IMR-90 (cell line): ENCODE data around the gene KCNH6. TPM values are rescaled to one million over a fixed set of nuclear protein-coding genes. Genes with fewer than 3 reads are reported as not detected.

Experiments
- ATAC-seq: fragments of 200-7000 bp; cut with Tn5 transposase; 2 replicates; pipeline ENCODE4 v1.9.1; 2020; ENCODE audit warnings: low read depth, mild to moderate bottlenecking, moderate library complexity
- BruUV-seq: library from RNA; stranded (reverse); fragments of 400-500 nt; replicated peaks from 2 replicates; lab custom pipeline; 2021; lab: Mats Ljungman, UMichigan
- CTCF ChIA-PET: fragments of 300-600 bp; formaldehyde crosslinking; extraction: SDS; loops from one replicate; lab custom pipeline; 2021; ENCODE audit warnings: antibody characterized with exemption; lab: Yijun Ruan, JAX
- POLR2A ChIA-PET: fragments of 300-600 bp; sonication (Branson Sonifier 250); formaldehyde crosslinking; loops from one replicate; lab custom pipeline; 2022; ENCODE audit warnings: antibody characterized with exemption; ENCODE audit not compliant: unreplicated experiment; lab: Charles Lee
- DNase-seq: peaks from one replicate; pipeline ENCODE4 v3.0.0; 2013
- H2AFZ ChIP-seq: replicated peaks from 2 replicates; pipeline ENCODE3; 2013; ENCODE audit warnings: low read length, mild to moderate bottlenecking; ENCODE audit not compliant: poor library complexity
- H2AK5ac ChIP-seq: 2 replicates; pipeline ENCODE4 v1.6.1; 2013; ENCODE audit warnings: low read depth, low read length, inconsistent platforms
- H2AK9ac ChIP-seq: replicated peaks from 2 replicates; pipeline ENCODE3; 2013; ENCODE audit warnings: mild to moderate bottlenecking, low read depth, low read length, moderate library complexity; ENCODE audit not compliant: poor library complexity
- H2BK120ac ChIP-seq: 2 replicates; pipeline ENCODE4 v1.6.1; 2013; ENCODE audit warnings: low read depth, low read length, inconsistent platforms
- H2BK15ac ChIP-seq: 3 replicates; pipeline ENCODE4 v1.6.1; 2013; ENCODE audit warnings: low read depth, low read length, inconsistent platforms
- H2BK20ac ChIP-seq: 2 replicates; pipeline ENCODE4 v1.6.1; 2013; ENCODE audit warnings: low read depth, mild to moderate bottlenecking, inconsistent platforms, low read length, moderate library complexity
- H2BK5ac ChIP-seq: 2 replicates; pipeline ENCODE4 v1.6.1; 2013; ENCODE audit warnings: mild to moderate bottlenecking, low read depth, low read length, inconsistent platforms; ENCODE audit not compliant: poor library complexity, severe bottlenecking
- H3K14ac ChIP-seq: replicated peaks from 2 replicates; pipeline ENCODE4 v1.6.1; 2013; ENCODE audit warnings: low read depth, low read length, inconsistent platforms
- H3K18ac ChIP-seq: 2 replicates; pipeline ENCODE4 v1.6.1; 2013; ENCODE audit warnings: low read depth, low read length, control low read depth
- H3K23ac ChIP-seq: 2 replicates; pipeline ENCODE4 v1.6.1; 2013; ENCODE audit warnings: low read depth, low read length, inconsistent platforms
- H3K27ac ChIP-seq: 2 replicates; pipeline ENCODE4 v1.5.1; 2013; ENCODE audit warnings: mild to moderate bottlenecking, control low read depth, low read length; ENCODE audit not compliant: insufficient read depth
- H3K27me3 ChIP-seq: 2 replicates; pipeline ENCODE4 v1.6.1; 2013; ENCODE audit warnings: low read length; ENCODE audit not compliant: control insufficient read depth, insufficient read depth
- H3K36me3 ChIP-seq: 2 replicates; pipeline ENCODE4 v1.6.1; 2013; ENCODE audit warnings: low read length, mixed read lengths; ENCODE audit not compliant: control insufficient read depth, insufficient read depth
- H3K4ac ChIP-seq: 2 replicates; pipeline ENCODE4 v1.6.1; 2013; ENCODE audit warnings: low read depth, low read length, inconsistent platforms
- H3K4me1 ChIP-seq: 2 replicates; pipeline ENCODE4 v1.6.1; 2013; ENCODE audit warnings: low read length, mixed read lengths; ENCODE audit not compliant: control insufficient read depth, insufficient read depth
- H3K4me2 ChIP-seq: 2 replicates; pipeline ENCODE4 v1.6.1; 2013; ENCODE audit warnings: low read depth, mild to moderate bottlenecking, control low read depth, low read length, moderate library complexity
- H3K4me3 ChIP-seq: 2 replicates; pipeline ENCODE4 v1.5.1; 2013; ENCODE audit warnings: low read depth, mild to moderate bottlenecking, control low read depth, low read length, moderate library complexity; ENCODE audit not compliant: insufficient read depth
- H3K56ac ChIP-seq: 2 replicates; pipeline ENCODE4 v1.6.1; 2013; ENCODE audit warnings: low read length, inconsistent platforms; ENCODE audit not compliant: insufficient read depth; ENCODE audit errors: extremely low read depth
- H3K79me1 ChIP-seq, 2 experiments: 2 replicates each; pipeline ENCODE4 v1.6.1; 2013; ENCODE audit warnings: low read length in 2 of 2, inconsistent platforms in 1 of 2, low read depth in 1 of 2
- H3K9ac ChIP-seq: 2 replicates; pipeline ENCODE4 v1.6.1; 2013; ENCODE audit warnings: low read depth, low read length, control low read depth
- H3K9me1 ChIP-seq: 2 replicates; pipeline ENCODE4 v1.6.1; 2013; ENCODE audit warnings: low read length, inconsistent platforms; ENCODE audit not compliant: insufficient read depth
- H3K9me3 ChIP-seq: 2 replicates; pipeline ENCODE4 v1.6.1; 2013; ENCODE audit warnings: low read length; ENCODE audit not compliant: control insufficient read depth, insufficient read depth
- H4K20me1 ChIP-seq: 2 replicates; pipeline ENCODE4 v1.6.1; 2013; ENCODE audit warnings: low read length, inconsistent platforms; ENCODE audit not compliant: insufficient read depth
- H4K5ac ChIP-seq: 2 replicates; pipeline ENCODE4 v1.6.1; 2013; ENCODE audit warnings: mild to moderate bottlenecking, low read depth, low read length, control low read depth
- H4K8ac ChIP-seq, 2 experiments: 2 replicates each; pipeline ENCODE4 v1.6.1; 2013; ENCODE audit warnings: low read depth in 2 of 2, low read length in 2 of 2, control low read depth in 1 of 2, inconsistent platforms in 1 of 2
- H4K91ac ChIP-seq: 2 replicates; pipeline ENCODE4 v1.6.1; 2013; ENCODE audit warnings: low read depth, low read length, inconsistent platforms; ENCODE audit not compliant: insufficient read depth
- BHLHE40 ChIP-seq: fragments of 150-350 bp; IDR thresholded peaks from 2 replicates; pipeline ENCODE4 v1.6.1; 2016; ENCODE audit warnings: mild to moderate bottlenecking, low read depth, low read length
- CEBPB ChIP-seq: IDR thresholded peaks from 2 replicates; pipeline ENCODE4 v1.6.1; 2012; ENCODE audit warnings: low read depth, low read length, improper control_type of control experiment
- CHD1 ChIP-seq: IDR thresholded peaks from 2 replicates; pipeline ENCODE4 v1.6.1; 2012; ENCODE audit warnings: low read depth, low read length, improper control_type of control experiment
- CTCF ChIP-seq: conservative IDR thresholded peaks from 2 replicates; pipeline ENCODE4 v1.5.1; 2012; ENCODE audit warnings: mild to moderate bottlenecking, low read depth, low read length, improper control_type of control experiment
- FOS ChIP-seq: fragments of 150-350 bp; IDR thresholded peaks from 2 replicates; pipeline ENCODE4 v1.6.1; 2016; ENCODE audit warnings: low read depth, low read length
- MAZ ChIP-seq: IDR thresholded peaks from 2 replicates; pipeline ENCODE4 v1.6.1; 2012; ENCODE audit warnings: low read depth, mild to moderate bottlenecking, low read length, improper control_type of control experiment, moderate library complexity, borderline replicate concordance
- MXI1 ChIP-seq: IDR thresholded peaks from 2 replicates; pipeline ENCODE4 v1.6.1; 2012; ENCODE audit warnings: low read depth, mild to moderate bottlenecking, low read length, moderate library complexity, borderline replicate concordance
- POLR2A ChIP-seq: IDR thresholded peaks from 2 replicates; pipeline ENCODE4 v1.6.1; 2012; ENCODE audit warnings: mild to moderate bottlenecking, low read depth, low read length
- RCOR1 ChIP-seq: IDR thresholded peaks from 2 replicates; pipeline ENCODE4 v1.6.1; 2012; ENCODE audit warnings: mild to moderate bottlenecking, low read length, improper control_type of control experiment; ENCODE audit not compliant: insufficient replicate concordance
- RFX5 ChIP-seq: IDR thresholded peaks from 2 replicates; pipeline ENCODE4 v1.8.0; 2012; ENCODE audit warnings: low read depth, mild to moderate bottlenecking, low read length, moderate library complexity
- WGBS, 2 experiments: methylation state at CpG; one replicate each; pipeline versions ENCODE4 v1.1.5 to v1.1.7; 2013; ENCODE audit warnings: missing lambda C conversion rate in 2 of 2; ENCODE audit not compliant: insufficient read length in 1 of 2; ENCODE audit errors: extremely low coverage in 2 of 2; 5-methylcytosine and 5-hydroxymethylcytosine counted together
- dilution Hi-C: fragments of 300-500 bp; cut with HindIII; formaldehyde crosslinking; loops from one replicate; pipeline ENCODE4 v1.14.3; 2018; ENCODE audit warnings: low sequenced_read_pairs; ENCODE audit not compliant: unreplicated experiment
- in situ Hi-C: fragments of 300-500 bp; cut with MboI; formaldehyde crosslinking; loops from 3 replicates; pipeline ENCODE4 v1.14.3; 2019; ENCODE audit warnings: low sequenced_read_pairs, inconsistent platforms, mixed read lengths
- intact Hi-C: fragments of 100-400 bp; cut with micrococcal nuclease; formaldehyde crosslinking; loops from 2 replicates; pipeline ENCODE4 v1.10.0; 2022
- polyA plus RNA-seq, 3 experiments: library from polyadenylated mRNA; depleted of rRNA; stranded (reverse); fragments of >200 nt; gene quantifications; 2 replicates each; pipeline ENCODE4 v1.2.3, GENCODE V29; 2012; ENCODE audit warnings: low replicate concordance in 1 of 3
- total RNA-seq: library from RNA; depleted of rRNA; stranded (reverse); fragments of >200 nt; gene quantifications from 2 replicates; pipeline ENCODE4 v1.2.3, GENCODE V29; 2012

Gene KCNH6
- total and polyA plus RNA-seq, 2 of the 4 experiments (the other 2 are of a cell fraction) = 0.17 to 0.18 TPM

- no peak for TF ChIP-seq FOS
Measured at GRCh38 chr17:63549289-63549945, 26.3 kb downstream of the KCNH6 start (continued).

GRCh38 chr17:63549946-63550816 lies 27.0 kb downstream of the KCNH6 start, which contains the start of gene DCAF7:
DCAF7 (plus strand) TSS chr17:63550477; CDS start chr17:63550678, 201 bp downstream.
- Histone ChIP-seq H2AK5ac (peak within 1 kb of the TSS; percentile 81), H3K4me1 (peaks cover 3% of the 10 kb centered on the region), H2BK15ac (peak within 1 kb of the TSS; percentile 23; the same call in 1 of the 3 replicates), H3K9me3 (no peaks in the 10 kb centered on the region), H3K27me3 (no peaks in the 10 kb centered on the region), H3K18ac (peak within 1 kb of the TSS; percentile 48), H3K4ac (peak within 1 kb of the TSS; percentile 84), H3K9me1 (peaks cover 11% of the 10 kb centered on the region), H2BK120ac (peak within 1 kb of the TSS; percentile 67), H4K5ac (peak within 1 kb of the TSS; percentile 80), H4K20me1 (peaks cover 42% of the 10 kb centered on the region), H2BK20ac (no peak within 1 kb of the TSS), H3K9ac (peak within 1 kb of the TSS; percentile 85), H2BK5ac (peak within 1 kb of the TSS; percentile 86), H4K91ac (peak within 1 kb of the TSS; percentile 91), H3K14ac (peak within 1 kb of the TSS; percentile 93), H2AK9ac (peak within 1 kb of the TSS; percentile 96), H3K27ac (peak within 1 kb of the TSS; percentile 76), H3K4me2 (peak within 1 kb of the TSS; percentile 99), H3K36me3 (no peaks in the 10 kb centered on the region), H2AFZ (peak within 1 kb of the TSS; percentile 96), H4K8ac (peak within 1 kb of the TSS; percentile 52 to 96), H3K79me1 (peaks cover 9 to 39% of the 10 kb centered on the region in 2 experiments; a peak in 3 of 4 replicates), H3K4me3 (peak within 1 kb of the TSS; percentile 80), H3K56ac (peak within 1 kb of the TSS; percentile 90), H3K23ac (peak within 1 kb of the TSS; percentile 99)
- in situ Hi-C loops (no loop called here), dilution Hi-C loops (no loop called here), intact Hi-C loops (loop anchor here (2.0 kb wide), 2 partner anchors 117 to 125 kb away; no protein-coding TSS in a partner anchor)
- POLR2A ChIA-PET = interaction anchor here (0.6 to 0.7 kb wide), 2 partner anchors 18 to 936 kb away, joined by 4 to 16 read pairs; no protein-coding TSS in a partner anchor
- BruUV-seq = TSS peak; percentile 27
- CTCF ChIA-PET = interaction anchor here (0.5 kb wide), 1 partner anchor 65 kb away, joined by 3 read pairs; no protein-coding TSS in a partner anchor
- DNase-seq (peak; percentile 100), ATAC-seq (peak; percentile 96)
- TF ChIP-seq MAZ (peak; percentile 80), RCOR1 (no peak), CEBPB (no peak), FOS (peak; percentile 70; the same call in 1 of the 2 replicates), CTCF (peak; percentile 2; the same call in 1 of the 2 replicates), POLR2A (peak; percentile 64; the same call in 1 of the 2 replicates), CHD1 (no peak), BHLHE40 (peak; percentile 54; the same call in 1 of the 2 replicates), RFX5 (no peak), MXI1 (peak; percentile 69)
- 0% methylated on average over 49 of the region's 72 CpGs; no CpG with 5 or more reads in 1 of the 2 experiments for WGBS, 2 experiments
